ENCODE data around the gene GUCY2C.
A peak's percentile ranks its signal among the peaks of the same experiment; 100 is the strongest.
"Not testable (repeated sequence)": the region's sequence is repeated elsewhere in the genome, so short reads cannot be mapped to it uniquely, and the experiment has no call there.

Gene GUCY2C

DNA sequence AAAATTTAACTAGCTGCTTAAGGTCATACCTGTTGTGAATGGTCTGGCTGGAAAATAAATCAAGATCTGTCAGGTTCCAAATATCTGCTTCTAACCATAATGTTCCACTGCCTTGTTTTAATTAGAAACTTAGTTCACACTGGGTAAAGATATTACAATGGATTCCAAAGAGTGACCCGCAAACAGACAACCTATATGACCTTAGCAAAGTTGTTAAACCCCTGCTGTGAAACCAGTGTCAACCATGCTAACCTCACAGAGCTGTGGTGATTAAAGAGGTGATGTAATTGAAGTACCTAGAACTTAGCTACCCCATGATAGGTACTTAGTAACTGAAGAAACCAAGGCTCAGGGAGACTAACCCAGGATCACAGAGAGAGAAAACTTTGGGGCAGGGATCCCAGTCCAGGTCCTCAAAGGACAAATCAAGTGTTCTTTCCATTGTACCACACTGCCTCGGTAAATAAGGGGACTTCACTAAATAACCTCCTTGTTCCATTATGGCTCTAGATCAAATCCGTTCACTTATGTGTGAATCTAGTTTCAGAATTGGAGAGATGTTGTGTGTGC, 2.2 kb downstream of the GUCY2C start:
- H2BK120ac ChIP-seq (ENCODE audit: low read depth, low read length): no peak overlapping the region
- H3K27me3 ChIP-seq (ENCODE audit: insufficient read depth, low read length, poor library complexity): no peaks in the 10 kb centered on the region
- no peaks in the 10 kb centered on the region for H3K79me1 ChIP-seq (ENCODE audit: low read length)
- DNase-seq: peak; percentile 52
- H2BK5ac ChIP-seq (ENCODE audit: low read length): no peak overlapping the region
- no peak overlapping the region for H3K4me3 ChIP-seq (ENCODE audit: low read length)
- no peaks in the 10 kb centered on the region for H3K79me2 ChIP-seq (ENCODE audit: control insufficient read depth, insufficient read depth, low read length)
- no peak overlapping the region for H3K4me2 ChIP-seq (ENCODE audit: low read length)
- H3K36me3 ChIP-seq (ENCODE audit: control insufficient read depth, insufficient read depth, low read length): no peaks in the 10 kb centered on the region
- no peak overlapping the region for H3K56ac ChIP-seq (ENCODE audit: low read length)
- H3K23ac ChIP-seq (ENCODE audit: low read length): no peak overlapping the region
- H3K9ac ChIP-seq (ENCODE audit: low read length): no peak overlapping the region
- H4K5ac ChIP-seq (ENCODE audit: low read length): no peak overlapping the region
- H2BK15ac ChIP-seq (replicated peaks; ENCODE audit: low read depth): no peak overlapping the region
- WGBS (ENCODE audit: extremely low coverage, insufficient coverage, low lambda C conversion rate): no CpG with 5 or more reads among the region's 3 CpGs
- no peak overlapping the region for H3K18ac ChIP-seq (ENCODE audit: low read length)
- no peak overlapping the region for H2AK5ac ChIP-seq (ENCODE audit: low read length)
- no peak overlapping the region for H3K4ac ChIP-seq (ENCODE audit: low read depth, low read length)
- no peaks in the 10 kb centered on the region for H3K4me1 ChIP-seq (ENCODE audit: control insufficient read depth, low read depth, low read length)
- H3K27ac ChIP-seq (ENCODE audit: low read depth, low read length): no peak overlapping the region
- H4K8ac ChIP-seq (ENCODE audit: low read depth, low read length): no peak overlapping the region

DNA sequence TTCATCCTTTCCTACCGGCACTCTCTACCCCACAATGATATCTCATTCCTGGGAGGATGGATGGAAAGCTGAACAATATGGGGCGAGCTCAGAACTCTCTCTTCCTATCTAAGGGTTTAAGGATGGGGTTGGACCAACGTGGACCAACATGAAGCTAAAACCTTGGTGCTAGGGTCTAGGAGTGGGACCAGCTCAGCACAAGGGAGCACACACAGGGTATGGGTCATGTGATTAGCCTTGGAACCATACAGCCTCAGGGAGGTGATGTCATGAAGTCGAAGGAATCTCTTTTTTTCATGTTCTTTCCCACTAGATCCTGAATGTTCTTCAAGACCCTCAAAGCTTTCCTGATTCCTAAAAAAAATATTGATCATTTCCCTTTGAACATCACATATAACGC, 3.3 kb downstream of the GUCY2C start:
- Histone ChIP-seq H2AK5ac (ENCODE audit: low read length) (no peak overlapping the region), H3K4me1 (ENCODE audit: control insufficient read depth, low read depth, low read length) (no peaks in the 10 kb centered on the region), H3K18ac (ENCODE audit: low read length) (no peak overlapping the region), H3K27me3 (ENCODE audit: insufficient read depth, low read length, poor library complexity) (no peaks in the 10 kb centered on the region), H3K79me1 (ENCODE audit: low read length) (no peaks in the 10 kb centered on the region), H2BK120ac (ENCODE audit: low read depth, low read length) (no peak overlapping the region), H2BK5ac (ENCODE audit: low read length) (no peak overlapping the region), H4K5ac (ENCODE audit: low read length) (no peak overlapping the region), H2BK15ac (replicated peaks; ENCODE audit: low read depth) (no peak overlapping the region), H4K8ac (ENCODE audit: low read depth, low read length) (no peak overlapping the region), H3K4me2 (ENCODE audit: low read length) (no peak overlapping the region), H3K23ac (ENCODE audit: low read length) (no peak overlapping the region), H3K9ac (ENCODE audit: low read length) (no peak overlapping the region), H3K79me2 (ENCODE audit: control insufficient read depth, insufficient read depth, low read length) (no peaks in the 10 kb centered on the region), H3K4ac (ENCODE audit: low read depth, low read length) (no peak overlapping the region), H3K4me3 (ENCODE audit: low read length) (no peak overlapping the region), H3K56ac (ENCODE audit: low read length) (no peak overlapping the region), H3K36me3 (ENCODE audit: control insufficient read depth, insufficient read depth, low read length) (no peaks in the 10 kb centered on the region), H3K27ac (ENCODE audit: low read depth, low read length) (no peak overlapping the region)
- no CpG with 5 or more reads among the region's 5 CpGs for WGBS (ENCODE audit: extremely low coverage, insufficient coverage, low lambda C conversion rate)
- DNase-seq: no peak

DNA sequence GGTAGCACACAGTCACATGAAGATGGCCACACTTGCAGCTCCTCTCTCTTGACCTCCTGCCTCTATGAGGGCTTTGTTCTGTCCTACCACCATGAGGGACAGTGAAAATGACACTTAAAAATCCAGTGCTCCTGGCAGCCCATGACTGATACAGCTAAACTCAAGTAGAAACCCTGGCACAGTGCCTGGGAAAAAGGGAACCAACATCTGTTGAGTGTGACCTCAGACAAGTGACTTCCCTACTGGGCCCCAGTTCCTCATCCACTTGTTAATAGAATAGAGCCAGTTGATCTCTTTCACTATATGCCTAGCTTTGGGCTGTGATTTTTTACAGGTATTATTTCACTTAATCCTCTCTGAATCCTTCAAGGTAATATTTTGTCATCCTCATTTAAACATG, 4.8 kb downstream of the GUCY2C start:
- H3K27ac ChIP-seq (ENCODE audit: low read depth, low read length): no peak overlapping the region
- no peak overlapping the region for H3K4ac ChIP-seq (ENCODE audit: low read depth, low read length)
- no peak overlapping the region for H4K8ac ChIP-seq (ENCODE audit: low read depth, low read length)
- no peak overlapping the region for H2AK5ac ChIP-seq (ENCODE audit: low read length)
- H3K4me2 ChIP-seq (ENCODE audit: low read length): no peak overlapping the region
- H3K27me3 ChIP-seq (ENCODE audit: insufficient read depth, low read length, poor library complexity): no peaks in the 10 kb centered on the region
- H3K18ac ChIP-seq (ENCODE audit: low read length): no peak overlapping the region
- H3K4me3 ChIP-seq (ENCODE audit: low read length): no peak overlapping the region
- H3K36me3 ChIP-seq (ENCODE audit: control insufficient read depth, insufficient read depth, low read length): no peaks in the 10 kb centered on the region
- no peaks in the 10 kb centered on the region for H3K79me2 ChIP-seq (ENCODE audit: control insufficient read depth, insufficient read depth, low read length)
- no peak overlapping the region for H3K56ac ChIP-seq (ENCODE audit: low read length)
- no peak overlapping the region for H2BK120ac ChIP-seq (ENCODE audit: low read depth, low read length)
- H3K9ac ChIP-seq (ENCODE audit: low read length): no peak overlapping the region
- no peak overlapping the region for H2BK5ac ChIP-seq (ENCODE audit: low read length)
- no peak for DNase-seq
- H4K5ac ChIP-seq (ENCODE audit: low read length): no peak overlapping the region
- H3K4me1 ChIP-seq (ENCODE audit: control insufficient read depth, low read depth, low read length): no peaks in the 10 kb centered on the region
- no peak overlapping the region for H3K23ac ChIP-seq (ENCODE audit: low read length)
- H3K79me1 ChIP-seq (ENCODE audit: low read length): no peaks in the 10 kb centered on the region
- no peak overlapping the region for H2BK15ac ChIP-seq (replicated peaks; ENCODE audit: low read depth)

DNA sequence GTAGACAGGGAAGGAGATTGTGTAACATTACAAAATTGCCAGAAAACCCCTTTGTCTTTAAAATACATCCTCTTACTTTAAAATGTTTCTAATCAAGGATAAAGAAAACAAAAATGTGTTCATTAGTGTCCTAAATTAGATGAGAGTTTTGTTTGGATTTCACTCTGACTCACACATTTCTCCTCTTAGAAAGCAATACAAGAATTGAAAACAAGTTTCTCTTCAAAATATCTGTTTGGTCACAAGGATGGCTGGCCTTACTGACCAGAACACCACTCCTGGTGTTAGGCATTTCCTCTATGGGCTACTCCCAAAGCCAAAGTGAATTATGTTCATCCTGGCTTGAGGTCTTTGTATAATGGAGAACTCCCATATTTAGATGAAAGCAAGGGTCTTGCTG, 6.4 kb downstream of the GUCY2C start:
- Histone ChIP-seq H3K79me1 (ENCODE audit: low read length) (no peaks in the 10 kb centered on the region), H3K36me3 (ENCODE audit: control insufficient read depth, insufficient read depth, low read length) (no peaks in the 10 kb centered on the region), H3K79me2 (ENCODE audit: control insufficient read depth, insufficient read depth, low read length) (no peaks in the 10 kb centered on the region), H3K4me2 (ENCODE audit: low read length) (no peak overlapping the region), H2BK15ac (replicated peaks; ENCODE audit: low read depth) (no peak overlapping the region), H3K27ac (ENCODE audit: low read depth, low read length) (no peak overlapping the region), H3K9ac (ENCODE audit: low read length) (no peak overlapping the region), H3K23ac (ENCODE audit: low read length) (no peak overlapping the region), H4K5ac (ENCODE audit: low read length) (no peak overlapping the region), H3K56ac (ENCODE audit: low read length) (no peak overlapping the region), H3K4me3 (ENCODE audit: low read length) (no peak overlapping the region), H3K27me3 (ENCODE audit: insufficient read depth, low read length, poor library complexity) (no peaks in the 10 kb centered on the region), H4K8ac (ENCODE audit: low read depth, low read length) (no peak overlapping the region), H3K4me1 (ENCODE audit: control insufficient read depth, low read depth, low read length) (no peaks in the 10 kb centered on the region), H3K4ac (ENCODE audit: low read depth, low read length) (no peak overlapping the region), H2BK120ac (ENCODE audit: low read depth, low read length) (no peak overlapping the region), H2AK5ac (ENCODE audit: low read length) (no peak overlapping the region), H2BK5ac (ENCODE audit: low read length) (no peak overlapping the region), H3K18ac (ENCODE audit: low read length) (no peak overlapping the region)
- no peak for DNase-seq

DNA sequence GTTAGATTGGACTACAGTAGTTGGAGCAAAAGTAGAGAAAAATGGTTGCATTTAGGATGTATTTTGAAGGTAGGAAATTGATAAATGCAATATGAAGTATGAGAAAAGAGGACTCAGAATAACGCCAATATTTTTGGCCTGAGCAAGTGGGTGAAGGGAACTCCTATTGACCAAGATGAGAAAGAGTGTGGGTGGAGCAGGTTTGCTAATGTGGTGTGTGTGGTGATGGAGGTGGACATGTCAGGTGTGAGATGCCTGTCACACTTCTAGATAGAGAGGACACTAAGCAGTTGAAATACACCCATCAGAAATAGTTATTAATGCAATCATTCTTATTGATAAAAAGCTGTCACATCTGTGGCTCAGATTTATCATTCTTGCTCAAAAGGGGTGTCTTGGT, 7.3 kb downstream of the GUCY2C start:
- H2BK5ac ChIP-seq (ENCODE audit: low read length): no peak overlapping the region
- H3K4me2 ChIP-seq (ENCODE audit: low read length): no peak overlapping the region
- no peak overlapping the region for H3K4me3 ChIP-seq (ENCODE audit: low read length)
- H2AK5ac ChIP-seq (ENCODE audit: low read length): no peak overlapping the region
- no peaks in the 10 kb centered on the region for H3K36me3 ChIP-seq (ENCODE audit: control insufficient read depth, insufficient read depth, low read length)
- H3K79me1 ChIP-seq (ENCODE audit: low read length): no peaks in the 10 kb centered on the region
- no peak overlapping the region for H3K56ac ChIP-seq (ENCODE audit: low read length)
- no peaks in the 10 kb centered on the region for H3K4me1 ChIP-seq (ENCODE audit: control insufficient read depth, low read depth, low read length)
- no peaks in the 10 kb centered on the region for H3K27me3 ChIP-seq (ENCODE audit: insufficient read depth, low read length, poor library complexity)
- no peak for DNase-seq
- no peaks in the 10 kb centered on the region for H3K79me2 ChIP-seq (ENCODE audit: control insufficient read depth, insufficient read depth, low read length)
- H3K4ac ChIP-seq (ENCODE audit: low read depth, low read length): no peak overlapping the region
- H4K8ac ChIP-seq (ENCODE audit: low read depth, low read length): no peak overlapping the region
- no peak overlapping the region for H3K18ac ChIP-seq (ENCODE audit: low read length)
- H3K9ac ChIP-seq (ENCODE audit: low read length): no peak overlapping the region
- H4K5ac ChIP-seq (ENCODE audit: low read length): no peak overlapping the region
- no peak overlapping the region for H3K27ac ChIP-seq (ENCODE audit: low read depth, low read length)
- H2BK15ac ChIP-seq (replicated peaks; ENCODE audit: low read depth): no peak overlapping the region
- no peak overlapping the region for H3K23ac ChIP-seq (ENCODE audit: low read length)
- no CpG with 5 or more reads among the region's 1 CpG for WGBS (ENCODE audit: extremely low coverage, insufficient coverage, low lambda C conversion rate)
- H2BK120ac ChIP-seq (ENCODE audit: low read depth, low read length): no peak overlapping the region

DNA sequence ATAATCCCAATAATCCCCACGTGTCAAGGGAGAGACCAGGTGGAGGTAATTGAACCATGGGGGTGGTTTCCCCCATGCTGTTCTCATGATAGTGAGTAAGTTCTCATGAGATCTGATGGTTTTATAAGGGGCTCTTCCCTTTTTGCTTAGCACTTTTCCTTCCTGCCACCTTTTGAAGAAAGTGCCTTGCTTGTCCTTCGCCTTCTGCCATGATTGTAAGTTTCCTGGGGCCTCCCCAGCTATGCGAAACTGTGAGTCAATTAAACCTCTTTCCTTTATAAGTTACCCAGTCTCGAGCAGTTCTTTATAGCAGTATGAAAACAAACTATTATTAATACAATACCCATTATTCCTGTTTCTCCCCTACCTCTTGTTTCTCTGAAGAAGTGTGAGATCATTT, 14.2 kb downstream of the GUCY2C start:
- not testable (repeated sequence) for H2BK120ac ChIP-seq (ENCODE audit: low read depth, low read length); H3K4ac ChIP-seq (ENCODE audit: low read depth, low read length); H3K9ac ChIP-seq (ENCODE audit: low read length); H3K79me2 ChIP-seq (ENCODE audit: control insufficient read depth, insufficient read depth, low read length); H3K4me2 ChIP-seq (ENCODE audit: low read length); H3K27me3 ChIP-seq (ENCODE audit: insufficient read depth, low read length, poor library complexity); H2BK5ac ChIP-seq (ENCODE audit: low read length); H3K79me1 ChIP-seq (ENCODE audit: low read length); H3K27ac ChIP-seq (ENCODE audit: low read depth, low read length); H3K18ac ChIP-seq (ENCODE audit: low read length); H2AK5ac ChIP-seq (ENCODE audit: low read length); H3K4me3 ChIP-seq (ENCODE audit: low read length); H3K56ac ChIP-seq (ENCODE audit: low read length); H4K5ac ChIP-seq (ENCODE audit: low read length); H3K4me1 ChIP-seq (ENCODE audit: control insufficient read depth, low read depth, low read length); H2BK15ac ChIP-seq (replicated peaks; ENCODE audit: low read depth); DNase-seq; H3K36me3 ChIP-seq (ENCODE audit: control insufficient read depth, insufficient read depth, low read length); H3K23ac ChIP-seq (ENCODE audit: low read length); H4K8ac ChIP-seq (ENCODE audit: low read depth, low read length)
- WGBS (ENCODE audit: extremely low coverage, insufficient coverage, low lambda C conversion rate): no CpG with 5 or more reads among the region's 4 CpGs
